GM19395 (cell line): Measurements from ENCODE around the gene AAGAB.

Experiments used
- ATAC-seq: cut with Tn5 transposase; IDR thresholded peaks from one replicate; pipeline ENCODE4 v1.9.1; 2021; ENCODE audit warnings: mild to moderate bottlenecking, moderate library complexity; ENCODE audit not compliant: unreplicated experiment

The AAGAB gene

DNA sequence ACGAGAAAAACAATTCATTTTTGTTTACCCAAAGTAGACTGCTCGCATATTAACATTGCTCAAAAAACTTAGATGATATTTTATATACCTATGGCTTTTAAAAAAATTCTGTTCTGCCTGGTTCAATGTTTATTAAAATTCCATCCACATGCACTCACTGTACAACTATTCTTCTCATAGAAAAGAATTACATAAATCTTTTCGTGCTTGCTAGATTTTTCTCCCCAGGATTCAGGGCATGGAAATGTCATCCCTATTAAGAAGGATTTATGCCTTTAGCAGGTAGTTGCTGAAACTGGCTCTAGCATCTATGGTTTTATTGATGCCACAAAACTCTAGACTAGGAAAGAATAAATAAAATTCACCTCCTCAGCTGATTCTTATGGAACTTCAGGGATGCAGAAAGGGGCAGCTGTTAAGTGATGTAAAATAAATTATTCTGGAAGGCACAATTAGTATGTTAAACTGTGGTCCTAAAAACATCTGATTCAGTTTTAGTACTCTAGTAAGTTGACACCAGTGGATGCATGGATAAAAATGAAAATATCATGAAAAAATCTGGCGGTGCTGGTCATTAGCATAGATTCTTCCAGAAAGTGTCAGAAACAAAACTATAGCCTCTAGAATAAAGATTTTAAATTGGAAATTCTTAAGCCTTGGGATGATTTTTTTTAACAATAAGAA, 41.6 kb downstream of the AAGAB start:
- ATAC-seq: no peak

DNA sequence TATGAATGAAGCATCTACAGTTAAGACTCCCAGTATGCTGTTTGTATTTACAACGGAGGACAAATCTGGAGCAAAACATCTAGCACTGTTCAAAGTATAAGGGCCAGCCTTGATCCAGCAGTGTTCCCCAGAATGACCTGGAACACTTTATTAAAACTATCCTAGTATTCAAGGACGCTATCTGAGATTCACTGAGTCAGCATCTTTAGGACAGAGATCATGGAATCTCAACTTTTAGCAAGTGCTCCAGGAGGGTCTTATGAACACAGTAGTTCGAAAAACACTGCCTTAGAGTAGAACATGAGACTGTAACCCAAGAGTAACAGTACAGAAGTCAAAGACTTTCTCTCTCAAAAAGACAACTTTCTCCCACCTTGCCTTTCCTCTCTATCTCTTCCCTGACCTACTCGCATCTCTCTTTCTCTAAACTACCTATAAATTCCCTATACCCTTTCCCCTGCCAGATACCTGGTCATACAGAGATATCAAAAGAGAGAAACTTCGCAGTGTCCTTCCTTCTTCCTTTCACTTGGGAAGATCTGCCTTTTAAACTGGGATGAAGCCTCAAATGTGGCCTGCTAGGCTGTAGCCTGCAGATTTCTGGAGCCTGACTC, 43.8 kb downstream of the AAGAB start:
- ATAC-seq: no peak

DNA sequence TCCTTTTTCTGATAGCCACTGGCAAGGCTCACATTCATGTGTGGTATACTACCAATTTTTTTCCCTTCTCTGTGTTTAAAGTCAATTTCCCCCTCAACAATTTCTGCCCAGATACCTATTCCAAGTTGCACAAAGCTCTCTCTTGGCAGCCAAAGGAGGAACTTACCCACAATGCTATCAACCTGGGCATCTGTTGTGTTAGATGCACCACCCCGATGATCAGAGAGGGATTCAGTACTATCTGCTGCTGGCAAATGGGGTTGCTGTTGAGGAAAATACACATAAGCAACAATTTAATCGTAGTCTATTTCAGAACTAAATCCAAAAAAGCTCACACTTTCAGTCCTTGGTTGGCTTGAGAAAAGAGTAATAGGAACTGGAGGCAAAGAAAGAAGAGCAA, 46.1 kb downstream of the AAGAB start:
- ATAC-seq: no peak

DNA sequence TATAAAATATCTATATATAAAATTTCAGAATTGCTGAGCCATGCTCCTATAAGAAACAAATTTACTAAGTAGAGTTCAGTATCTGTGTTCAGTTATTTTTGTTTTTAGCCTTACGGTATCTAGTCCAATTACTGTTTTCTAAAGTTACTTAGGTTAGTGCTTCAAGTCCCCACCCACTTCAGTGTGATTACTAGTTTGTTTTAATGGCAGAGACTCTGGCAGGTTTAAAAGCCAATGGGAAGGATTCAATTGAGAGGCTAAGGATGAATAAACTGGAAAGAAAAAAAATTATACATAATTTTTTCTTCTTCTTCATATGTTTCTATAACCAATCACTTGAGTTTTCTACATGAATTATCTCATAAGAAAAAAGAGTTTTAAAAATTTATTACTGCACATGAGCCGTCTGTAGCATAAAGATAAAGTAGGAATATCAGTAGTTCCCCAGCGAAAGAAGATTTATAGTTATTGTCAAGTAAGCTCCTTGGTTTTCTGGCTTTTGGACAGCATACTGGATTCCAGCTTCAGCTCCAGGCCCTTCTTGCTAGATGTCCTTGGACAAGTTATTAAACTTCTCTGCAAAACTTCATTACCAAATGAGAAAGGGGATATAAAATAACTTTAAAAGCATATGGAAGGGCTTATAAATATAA, 46.8 kb downstream of the AAGAB start:
- no peak for ATAC-seq

DNA sequence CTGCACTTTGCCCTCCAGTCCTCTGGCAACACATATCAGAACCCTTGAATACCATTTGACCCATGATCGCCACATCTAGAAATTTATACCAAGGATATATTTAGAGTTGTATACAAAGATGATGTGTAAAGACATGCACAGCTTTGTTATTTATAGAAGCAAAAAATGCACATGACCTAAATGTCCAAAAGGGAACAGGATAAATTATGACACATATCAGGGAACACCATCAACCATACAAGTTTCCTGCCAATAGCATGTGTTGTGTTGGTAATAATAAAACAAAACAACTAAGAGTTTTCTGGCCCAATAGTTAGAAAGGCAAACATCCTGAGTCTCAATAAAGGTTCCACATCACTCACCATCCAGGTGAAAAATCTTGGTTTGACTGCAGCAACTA, 51.5 kb downstream of the AAGAB start:
- no peak for ATAC-seq

DNA sequence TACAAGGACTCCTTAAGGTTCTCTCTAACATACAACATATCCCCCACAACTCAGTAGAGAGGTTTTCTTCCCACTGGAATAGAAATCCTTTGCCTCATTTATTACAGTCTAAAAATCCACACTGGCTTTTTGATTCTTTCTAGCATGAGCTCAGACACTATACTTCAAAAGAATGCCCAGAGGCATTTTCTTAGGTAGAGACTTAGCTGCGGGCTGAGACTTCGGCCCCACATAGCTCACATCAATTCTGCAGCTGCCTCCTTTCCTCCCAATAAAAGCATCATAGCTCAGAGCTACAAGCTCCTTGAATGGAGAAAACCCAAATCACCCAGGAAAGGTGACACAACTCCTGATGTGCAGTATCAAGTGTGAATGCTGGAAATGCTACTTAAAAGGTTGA, 52.4 kb downstream of the AAGAB start:
- ATAC-seq: no peak

DNA sequence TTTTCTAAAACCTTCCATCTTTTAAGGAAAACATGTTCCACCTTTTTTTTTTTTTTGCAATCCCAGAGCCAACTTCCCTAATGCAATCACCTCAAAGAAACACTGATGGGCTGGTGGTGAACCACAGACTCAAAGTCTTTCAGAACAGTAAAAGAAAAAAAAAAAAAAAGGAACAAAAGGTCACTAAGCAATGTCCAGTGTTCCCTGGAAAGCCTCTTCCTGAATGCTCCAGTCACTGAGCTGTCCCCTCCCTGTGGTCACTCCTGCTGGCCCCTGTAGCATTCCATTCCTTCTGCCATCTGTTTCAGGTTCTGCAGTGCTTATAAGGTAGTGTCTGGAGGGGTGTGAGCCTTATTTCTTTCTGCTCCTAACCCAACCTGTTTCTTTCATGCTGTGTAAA, 53.3 kb downstream of the AAGAB start:
- no peak for ATAC-seq

DNA sequence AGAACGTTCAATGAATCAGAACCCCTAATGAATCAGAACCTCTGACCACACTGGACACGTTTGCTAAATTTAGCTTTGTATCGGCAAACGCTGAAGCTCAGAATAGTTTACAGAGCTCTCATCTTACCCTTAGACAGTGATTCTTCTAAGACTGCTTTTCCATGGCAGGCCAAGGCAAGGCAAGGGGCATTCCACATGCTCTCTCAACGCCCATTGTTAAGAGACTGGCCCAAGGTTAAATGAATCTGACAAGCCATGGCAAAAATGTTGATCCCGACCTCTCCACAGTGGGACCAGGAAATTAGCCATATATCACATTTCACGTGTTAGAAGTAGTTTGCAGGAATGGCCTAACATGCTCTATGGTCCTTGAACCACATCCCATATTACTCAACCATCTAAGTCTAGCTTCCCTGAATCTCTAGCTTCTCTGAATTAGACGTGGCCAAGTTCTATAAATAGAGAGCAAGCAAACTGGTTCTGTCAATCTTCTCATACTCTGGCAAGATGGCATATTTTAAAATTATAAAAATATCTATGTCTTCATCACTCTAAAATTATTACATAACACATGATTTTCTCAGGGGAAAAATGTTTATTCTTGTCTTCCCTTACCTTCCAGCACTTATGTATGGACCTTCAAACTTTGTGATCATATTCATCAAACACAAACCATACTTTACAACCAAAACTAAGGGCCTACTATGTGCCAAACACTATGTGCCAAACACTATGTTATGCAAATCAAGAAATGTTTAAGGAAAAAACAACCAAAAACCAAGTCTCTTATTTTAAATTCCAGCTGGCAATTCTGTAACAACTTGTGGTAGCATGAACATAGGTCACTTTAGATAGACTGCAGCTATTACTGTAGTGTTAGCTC, 54.3 kb downstream of the AAGAB start:
- no peak for ATAC-seq

DNA sequence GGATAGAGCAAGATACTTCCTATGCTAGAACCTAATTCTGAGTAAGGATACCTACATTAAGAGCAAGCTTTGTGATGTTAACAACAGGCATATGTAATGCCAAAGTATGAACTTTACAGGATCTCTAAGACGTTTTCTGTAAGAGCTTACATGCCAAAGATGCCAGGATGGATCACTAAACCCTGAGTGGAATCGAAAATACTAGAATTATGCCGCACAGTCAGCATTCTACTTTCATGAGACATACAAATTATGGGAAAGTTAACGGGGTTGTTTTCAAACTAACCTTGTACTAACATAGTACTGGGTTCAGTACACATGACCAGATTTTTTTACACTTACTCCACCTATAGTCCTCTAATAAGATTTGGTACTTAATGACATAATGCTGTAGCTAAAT, 55.1 kb downstream of the AAGAB start:
- no peak for ATAC-seq

DNA sequence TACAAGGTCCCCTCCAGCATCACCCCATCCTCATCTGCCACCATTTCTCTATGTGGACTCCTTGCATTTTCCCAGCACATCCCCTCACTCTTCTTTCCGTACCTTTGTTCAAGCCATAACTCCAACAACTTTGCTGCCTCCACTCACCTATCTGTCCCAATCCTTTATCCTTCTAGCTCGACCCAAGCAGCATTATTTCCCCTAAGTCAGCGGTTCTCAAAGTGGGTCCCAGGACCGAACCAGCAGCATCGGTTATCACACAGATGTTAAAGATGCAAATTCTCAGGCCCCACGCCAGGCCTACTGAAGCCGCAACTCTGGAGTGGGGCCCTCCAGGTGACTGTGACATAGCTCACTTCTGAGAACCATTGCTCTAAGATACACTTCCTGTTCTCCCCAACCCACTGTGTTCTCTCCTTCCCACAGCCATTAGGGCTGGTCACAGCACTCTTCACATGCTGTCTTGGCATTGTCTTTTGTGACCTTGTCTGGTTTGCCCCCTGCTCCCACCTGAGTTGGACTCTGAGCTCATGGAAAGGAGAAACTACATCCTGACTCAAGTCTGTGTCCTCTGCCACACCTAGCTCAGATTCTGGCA, 56.2 kb downstream of the AAGAB start:
- ATAC-seq: no peak

DNA sequence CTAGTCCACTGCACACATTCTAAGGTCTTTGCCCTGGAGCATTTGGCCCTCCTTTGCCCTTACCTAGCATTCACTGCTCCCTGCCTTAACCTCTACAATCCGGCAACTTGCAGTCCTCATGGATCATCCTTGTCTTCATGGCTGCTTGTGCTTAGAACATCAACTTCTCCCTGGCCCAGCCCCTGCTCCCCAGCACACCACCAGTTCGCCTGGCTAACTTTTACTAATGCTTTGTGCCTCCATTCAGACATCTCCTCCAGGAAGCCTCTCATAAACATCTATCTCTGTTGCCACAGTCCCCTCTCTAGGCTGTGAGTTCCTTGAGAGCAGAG, 57.1 kb downstream of the AAGAB start:
- no peak for ATAC-seq

DNA sequence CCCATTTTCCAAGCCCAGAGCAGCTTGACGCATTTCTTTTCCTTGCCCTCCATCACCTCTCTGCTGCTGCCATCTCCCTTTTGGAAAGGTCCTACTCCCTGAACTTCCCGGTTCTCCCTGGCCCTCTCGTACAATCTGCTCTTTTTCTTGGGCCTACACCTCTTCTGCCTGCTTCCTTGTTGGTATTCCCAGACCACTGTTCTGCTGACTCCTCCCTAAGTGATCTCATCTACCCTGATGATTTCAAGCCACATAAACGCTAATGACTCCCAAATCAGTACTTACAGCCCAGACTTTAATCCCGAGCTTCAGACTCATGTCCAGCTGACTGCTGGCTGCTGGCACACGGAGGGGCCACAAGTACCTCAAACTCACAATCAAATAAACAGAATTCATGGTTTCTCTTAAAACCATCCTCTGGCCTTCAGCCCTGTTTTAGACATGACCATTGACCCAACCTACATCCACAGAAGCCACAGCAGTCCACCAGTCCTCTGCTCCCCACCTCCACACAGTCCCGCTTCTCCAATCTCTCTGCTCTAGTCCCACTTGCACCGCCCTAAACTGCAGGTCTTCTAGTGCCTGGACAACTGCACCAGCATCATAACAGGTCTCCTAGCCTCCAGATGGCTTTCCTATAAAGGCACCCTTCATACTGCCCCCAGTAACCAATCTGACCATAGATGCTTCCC, 57.6 kb downstream of the AAGAB start:
- no peak for ATAC-seq

DNA sequence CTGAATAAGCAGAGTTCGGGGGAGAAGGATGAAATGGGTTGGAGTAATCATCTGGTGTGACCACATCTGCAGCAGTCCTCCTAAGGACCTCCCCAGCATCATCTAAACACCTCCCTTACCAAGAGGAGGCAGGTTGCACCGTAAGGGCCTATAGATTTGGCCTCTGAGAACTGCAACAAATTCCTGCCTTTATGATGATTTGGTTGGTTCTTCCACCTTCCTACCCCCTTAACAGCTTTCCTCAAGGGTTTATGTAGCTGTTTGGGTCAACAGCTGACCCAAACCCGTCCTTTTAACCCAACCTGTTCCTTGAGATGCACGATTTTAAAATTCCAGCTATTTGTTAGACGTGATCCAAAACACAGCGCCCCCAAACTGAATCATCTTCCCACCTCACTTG, 58.2 kb downstream of the AAGAB start:
- no peak for ATAC-seq

DNA sequence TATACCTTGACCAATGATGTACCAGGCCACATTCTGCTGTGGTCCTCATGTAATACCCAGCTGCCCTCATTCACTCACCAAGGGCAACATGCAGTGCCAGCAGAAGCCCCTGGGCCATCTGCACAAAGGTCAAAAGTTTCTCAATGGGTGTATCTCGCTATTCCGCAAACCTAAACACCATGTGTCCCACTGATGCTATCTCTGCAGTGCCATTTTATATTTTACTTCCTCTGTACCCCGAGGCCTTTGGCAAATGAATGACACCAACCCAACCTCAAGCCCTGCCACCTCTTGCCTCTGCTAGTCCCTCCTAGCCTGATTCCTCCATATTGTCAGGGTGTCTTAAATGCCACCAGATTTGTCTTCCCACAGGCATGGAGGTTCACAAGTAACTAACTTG, 59.2 kb downstream of the AAGAB start:
- no peak for ATAC-seq

DNA sequence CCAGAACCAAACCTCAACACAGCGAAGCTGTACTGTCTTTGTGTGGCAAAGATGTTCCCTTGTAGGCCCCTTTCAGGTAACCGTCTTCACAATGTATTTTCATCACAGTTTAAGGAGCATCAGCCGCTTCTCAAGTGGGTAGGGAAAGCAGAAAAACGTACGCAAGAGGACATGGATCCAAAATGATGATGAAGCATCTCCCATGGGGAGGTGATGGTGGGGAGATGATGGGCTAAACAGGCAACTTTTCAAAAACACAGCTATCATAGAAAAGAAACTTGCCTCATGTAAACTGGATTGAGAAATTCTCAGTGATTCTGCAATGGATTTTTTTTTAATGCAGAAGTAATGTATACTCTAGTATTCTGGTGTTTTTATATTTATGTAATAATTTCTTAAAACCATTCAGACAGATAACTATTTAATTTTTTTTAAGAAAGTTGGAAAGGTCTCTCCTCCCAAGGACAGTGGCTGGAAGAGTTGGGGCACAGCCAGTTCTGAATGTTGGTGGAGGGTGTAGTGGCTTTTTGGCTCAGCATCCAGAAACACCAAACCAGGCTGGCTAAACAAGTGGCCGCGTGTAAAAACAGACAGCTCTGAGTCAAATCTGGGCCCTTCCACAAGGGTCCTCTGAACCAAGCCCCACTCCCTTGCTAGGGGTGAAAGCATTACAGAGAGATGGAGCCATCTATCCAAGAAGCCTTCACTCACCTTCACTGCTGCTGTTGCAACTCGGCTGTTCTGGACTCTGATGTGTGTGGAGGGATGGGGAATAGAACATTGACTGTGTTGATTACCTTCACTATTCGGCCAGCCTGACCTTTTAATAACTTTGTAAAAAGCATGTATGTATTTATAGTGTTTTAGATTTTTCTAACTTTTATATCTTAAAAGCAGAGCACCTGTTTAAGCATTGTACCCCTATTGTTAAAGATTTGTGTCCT, 60.0 kb downstream of the AAGAB start:
- ATAC-seq: no peak

DNA sequence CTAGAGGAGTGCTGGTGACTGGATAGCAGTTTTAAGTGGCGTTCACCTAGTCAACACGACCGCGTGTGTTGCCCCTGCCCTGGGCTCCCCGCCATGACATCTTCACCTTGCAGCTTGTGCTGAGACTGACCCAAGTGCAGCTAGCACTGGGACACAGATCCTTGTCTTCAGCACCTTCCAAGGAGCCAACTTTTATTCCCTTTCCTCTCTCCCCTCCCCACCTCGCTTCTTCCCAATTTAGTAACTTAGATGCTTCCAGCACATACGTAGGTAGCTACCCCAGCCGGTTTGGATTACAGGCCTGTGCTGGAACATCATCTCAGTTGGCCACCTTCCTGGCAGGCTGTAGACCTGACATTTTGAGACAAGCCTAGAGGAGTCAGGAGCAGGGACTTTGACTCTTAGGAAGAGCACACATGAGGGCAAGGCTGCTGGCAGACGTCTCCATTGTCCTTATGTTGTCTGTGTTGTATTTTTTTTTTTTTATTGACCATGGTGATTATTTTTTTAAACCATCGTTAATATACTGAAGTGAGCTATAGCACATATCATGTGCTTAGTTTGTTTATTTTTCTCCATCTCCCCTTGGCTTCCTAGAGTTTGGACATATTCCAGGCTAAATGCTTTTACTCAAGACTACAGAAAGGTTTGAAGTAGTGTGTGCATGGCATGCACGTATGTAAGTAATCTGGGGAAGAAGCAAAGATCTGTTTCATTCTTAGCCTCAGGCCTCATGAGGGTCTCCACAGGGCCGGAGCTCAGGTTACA, 61.1 kb downstream of the AAGAB start:
- ATAC-seq: no peak

DNA sequence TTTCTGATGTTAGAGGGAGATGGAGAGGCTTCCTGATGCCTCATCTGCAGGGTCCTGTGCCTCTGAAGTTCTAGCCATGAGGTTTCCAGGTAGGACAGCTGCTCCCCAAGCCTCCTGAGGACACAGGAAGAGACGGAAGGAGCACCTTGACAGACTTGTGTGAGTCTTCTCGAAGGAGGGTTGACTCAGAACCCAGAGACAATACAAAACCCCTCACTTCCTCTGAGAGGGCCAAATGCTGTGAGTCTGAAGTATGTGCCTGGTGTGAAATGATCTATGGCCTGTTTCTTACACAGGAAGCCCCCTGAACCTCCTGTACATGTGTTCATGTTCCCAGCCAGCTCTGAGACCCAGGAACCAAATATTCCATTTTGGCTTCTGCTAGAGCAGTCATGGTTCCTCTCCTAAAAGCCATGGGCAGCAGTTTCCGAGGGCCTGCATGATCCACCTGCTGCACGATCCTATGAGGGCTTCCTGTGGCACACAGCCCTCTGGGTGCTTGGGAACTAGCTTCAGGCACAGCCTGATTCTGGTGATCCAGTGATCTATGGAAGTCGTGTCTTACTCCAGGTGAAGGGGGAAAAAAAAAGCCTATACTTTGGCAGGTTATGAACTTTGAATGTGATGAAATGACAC, 62.2 kb downstream of the AAGAB start:
- no peak for ATAC-seq

DNA sequence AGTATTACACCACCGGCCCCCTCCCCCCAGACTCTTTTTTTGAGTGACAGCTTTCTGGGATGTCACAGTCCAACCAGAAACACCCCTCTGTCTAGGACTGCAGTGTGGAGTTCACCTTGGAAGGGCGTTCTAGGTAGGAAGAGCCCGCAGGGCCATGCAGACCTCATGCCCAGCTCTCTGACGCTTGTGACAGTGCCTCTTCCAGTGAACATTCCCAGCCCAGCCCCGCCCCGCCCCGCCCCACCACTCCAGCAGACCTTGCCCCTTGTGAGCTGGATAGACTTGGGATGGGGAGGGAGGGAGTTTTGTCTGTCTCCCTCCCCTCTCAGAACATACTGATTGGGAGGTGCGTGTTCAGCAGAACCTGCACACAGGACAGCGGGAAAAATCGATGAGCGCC, 63.6 kb downstream of the AAGAB start:
- no peak for ATAC-seq
